HuH-7 (cell line): ENCODE measurements around the gene SLC25A19.

ENCODE experiments used
- DNase-seq: peaks from one replicate; pipeline ENCODE4 v3.0.0; 2011; ENCODE audit warnings: low spot score

Gene SLC25A19

GRCh38 chr17:75289115-75289831 lies at the start of gene SLC25A19:
TSS of gene SLC25A19 (minus strand) at chr17:75289433. CDS start at chr17:75286764, 2,669 bp downstream.
- peak; percentile 98 for DNase-seq

GRCh38 chr17:75338335-75338734 lies 49.1 kb upstream of the SLC25A19 start:
- DNase-seq = no peak

- DNase-seq = no peak
Observed at GRCh38 chr17:75335315-75335714, 46.1 kb upstream of the SLC25A19 start.

GRCh38 chr17:75334723-75335122 lies 45.5 kb upstream of the SLC25A19 start:
- DNase-seq = no peak

DNA sequence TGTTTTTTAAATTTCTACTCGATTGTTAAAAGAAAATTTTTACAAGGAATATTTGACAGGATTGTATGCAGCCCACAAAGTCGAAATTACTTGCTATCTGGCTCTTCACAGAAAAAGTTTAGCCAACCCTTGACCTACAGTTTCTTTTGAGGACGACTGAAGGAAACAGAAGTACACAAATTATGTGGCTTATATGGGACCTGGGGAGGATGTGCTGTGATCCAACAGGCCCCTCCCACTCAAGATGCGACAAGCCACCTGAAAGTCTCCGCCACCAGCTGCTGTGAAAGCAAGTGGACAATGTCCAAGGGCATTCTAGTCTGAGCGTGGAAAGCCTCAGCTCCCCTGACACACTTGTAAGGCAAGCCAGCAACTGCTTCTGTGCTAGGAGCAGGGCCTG lies 42.4 kb upstream of the SLC25A19 start:
- DNase-seq = no peak

DNA sequence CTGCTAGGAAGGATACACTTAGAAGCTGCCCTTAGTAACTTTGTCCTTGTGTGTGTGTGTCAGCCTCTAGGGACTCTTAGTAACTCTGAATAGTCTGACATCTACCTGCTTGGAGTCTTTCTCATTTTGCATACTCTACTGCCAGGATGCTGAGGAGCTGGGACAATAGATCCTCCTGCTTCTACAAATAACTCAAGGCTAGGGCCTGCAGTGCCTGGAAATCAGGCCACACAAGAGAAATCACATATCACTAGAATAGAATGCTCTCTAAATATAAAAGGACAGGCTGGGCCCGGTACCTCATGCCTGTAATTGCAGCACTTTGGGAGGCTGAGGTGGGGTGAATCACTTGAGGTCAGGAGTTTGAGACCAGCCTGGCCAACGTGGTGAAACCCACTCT lies 38.5 kb upstream of the SLC25A19 start:
- no peak for DNase-seq

GRCh38 chr17:75326226-75326848 lies 37.1 kb upstream of the SLC25A19 start:
- DNase-seq = no peak

- DNase-seq = no peak
Observed at GRCh38 chr17:75325827-75326225, 36.6 kb upstream of the SLC25A19 start.

DNA sequence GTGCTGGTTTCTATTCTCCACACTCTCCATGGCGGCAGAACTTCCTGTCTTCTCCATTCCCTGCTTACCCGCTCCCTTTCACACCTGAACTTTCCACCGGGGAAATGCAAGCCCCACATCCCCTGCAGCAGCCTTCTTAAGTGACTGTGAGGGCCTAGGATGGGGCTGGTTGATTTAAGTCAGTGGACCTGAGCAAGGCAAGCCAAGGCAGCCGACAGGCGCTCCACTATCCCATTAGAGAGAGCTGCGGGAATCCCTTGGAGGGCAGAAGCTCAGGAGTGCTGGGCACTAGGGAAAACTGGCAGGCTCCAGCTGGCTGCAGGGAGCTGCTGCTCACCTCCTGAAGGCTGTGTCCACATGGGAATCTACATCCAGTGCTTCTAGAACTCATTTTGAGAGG lies 36.1 kb upstream of the SLC25A19 start:
- no peak for DNase-seq

GRCh38 chr17:75321506-75321905 lies 32.3 kb upstream of the SLC25A19 start:
- no peak for DNase-seq

GRCh38 chr17:75319904-75320691 lies 30.9 kb upstream of the SLC25A19 start:
- DNase-seq = no peak

DNA sequence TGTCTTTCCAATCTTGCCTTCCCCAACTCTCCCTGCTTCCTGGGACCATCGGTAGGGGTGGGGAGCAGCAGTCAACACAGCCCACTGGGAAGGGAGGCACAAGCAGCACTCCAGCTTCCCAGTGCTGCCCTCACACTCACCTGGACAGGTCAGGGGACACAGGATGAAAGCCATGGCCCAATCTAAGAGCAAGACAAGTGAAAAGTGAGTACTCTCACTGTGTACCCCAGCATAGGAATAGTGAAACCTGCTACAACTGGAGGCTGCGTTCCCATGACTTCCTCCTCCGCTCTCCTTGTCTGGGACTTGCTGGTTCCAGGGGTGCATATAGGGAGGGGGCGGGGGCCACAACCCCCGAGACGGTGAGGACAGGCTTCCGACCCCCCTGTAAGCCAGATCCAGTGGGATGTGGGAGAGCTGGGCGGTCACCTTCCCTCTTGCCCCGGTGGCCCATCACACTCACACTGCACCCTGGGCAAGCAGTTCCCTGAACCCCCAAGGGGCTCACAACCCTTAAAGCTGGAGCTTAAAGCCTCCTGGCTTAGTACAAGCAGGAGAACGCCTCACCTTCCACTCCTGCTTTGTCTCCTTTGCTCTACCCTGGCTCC lies 29.5 kb upstream of the SLC25A19 start:
- DNase-seq = no peak

DNA sequence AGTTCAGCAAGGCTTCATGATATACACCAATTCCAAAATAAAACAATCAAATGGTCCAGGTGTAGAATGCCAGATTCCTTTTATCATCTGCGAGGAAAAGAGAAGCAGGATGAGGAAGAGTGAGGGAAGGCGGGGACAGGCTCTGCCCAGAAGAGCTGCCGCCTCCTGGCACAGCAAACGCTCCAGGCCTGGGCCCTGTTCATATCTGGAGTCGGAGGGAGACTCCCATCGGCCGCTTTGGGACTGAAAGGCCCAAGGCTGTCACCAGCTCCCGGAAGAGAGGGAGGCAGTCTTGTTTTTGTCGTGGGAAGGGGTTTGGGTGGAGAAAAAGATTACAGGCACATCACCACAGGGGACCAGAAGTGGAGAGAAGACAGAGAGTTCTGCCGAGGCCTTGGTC lies 29.0 kb upstream of the SLC25A19 start:
- no peak for DNase-seq

- DNase-seq = no peak
Observed at GRCh38 chr17:75317671-75318070, 28.4 kb upstream of the SLC25A19 start.

DNA sequence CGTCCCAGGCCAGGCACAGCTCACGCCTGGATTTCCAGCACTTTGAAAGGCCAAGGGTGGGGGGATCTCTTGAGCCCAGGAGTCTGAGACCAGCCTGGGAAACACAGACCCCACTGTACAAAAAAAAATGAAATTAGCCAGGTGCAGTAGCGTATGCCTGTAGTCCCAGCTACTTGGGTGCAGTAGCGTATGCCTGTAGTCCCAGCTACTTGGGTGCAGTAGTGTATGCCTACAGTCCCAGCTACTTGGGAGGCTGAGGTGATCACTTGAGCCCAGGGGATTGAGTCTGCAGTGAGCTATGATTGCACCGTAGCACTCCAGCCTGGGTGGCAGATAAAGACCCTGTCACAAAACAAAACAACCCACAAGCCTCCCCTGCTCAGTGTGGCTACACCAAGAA lies 27.0 kb upstream of the SLC25A19 start:
- no peak for DNase-seq

GRCh38 chr17:75315541-75316243 lies 26.5 kb upstream of the SLC25A19 start:
- no peak for DNase-seq

DNA sequence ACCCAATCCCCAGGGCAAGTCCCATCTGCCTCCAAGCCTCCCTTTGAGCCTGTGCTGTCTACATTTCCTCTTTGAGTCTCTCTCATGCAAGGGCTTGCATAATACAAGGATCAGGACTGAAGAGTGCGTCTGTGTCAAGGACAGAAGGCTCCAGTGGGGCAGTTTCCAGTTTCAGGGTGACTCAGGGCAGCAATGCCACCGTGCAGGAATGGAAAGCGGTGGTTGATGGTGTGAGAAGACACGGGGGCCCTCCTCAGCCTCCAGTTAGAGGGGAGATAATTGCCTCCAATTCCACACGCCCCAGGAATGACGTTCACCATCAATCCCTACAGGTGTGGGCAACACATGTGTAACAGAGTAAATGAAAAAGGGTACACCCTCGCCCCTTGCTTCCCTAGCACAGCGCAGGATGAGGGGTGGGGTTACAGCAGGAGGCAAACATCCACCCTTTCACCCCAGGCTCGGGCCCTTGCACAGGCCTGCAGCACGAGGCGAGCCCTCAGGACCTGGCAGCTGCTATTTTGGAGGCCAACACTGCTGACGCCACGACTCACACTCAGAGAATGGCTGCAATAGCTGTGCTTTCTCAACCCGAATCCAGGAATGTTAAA lies 24.8 kb upstream of the SLC25A19 start:
- DNase-seq = no peak

DNA sequence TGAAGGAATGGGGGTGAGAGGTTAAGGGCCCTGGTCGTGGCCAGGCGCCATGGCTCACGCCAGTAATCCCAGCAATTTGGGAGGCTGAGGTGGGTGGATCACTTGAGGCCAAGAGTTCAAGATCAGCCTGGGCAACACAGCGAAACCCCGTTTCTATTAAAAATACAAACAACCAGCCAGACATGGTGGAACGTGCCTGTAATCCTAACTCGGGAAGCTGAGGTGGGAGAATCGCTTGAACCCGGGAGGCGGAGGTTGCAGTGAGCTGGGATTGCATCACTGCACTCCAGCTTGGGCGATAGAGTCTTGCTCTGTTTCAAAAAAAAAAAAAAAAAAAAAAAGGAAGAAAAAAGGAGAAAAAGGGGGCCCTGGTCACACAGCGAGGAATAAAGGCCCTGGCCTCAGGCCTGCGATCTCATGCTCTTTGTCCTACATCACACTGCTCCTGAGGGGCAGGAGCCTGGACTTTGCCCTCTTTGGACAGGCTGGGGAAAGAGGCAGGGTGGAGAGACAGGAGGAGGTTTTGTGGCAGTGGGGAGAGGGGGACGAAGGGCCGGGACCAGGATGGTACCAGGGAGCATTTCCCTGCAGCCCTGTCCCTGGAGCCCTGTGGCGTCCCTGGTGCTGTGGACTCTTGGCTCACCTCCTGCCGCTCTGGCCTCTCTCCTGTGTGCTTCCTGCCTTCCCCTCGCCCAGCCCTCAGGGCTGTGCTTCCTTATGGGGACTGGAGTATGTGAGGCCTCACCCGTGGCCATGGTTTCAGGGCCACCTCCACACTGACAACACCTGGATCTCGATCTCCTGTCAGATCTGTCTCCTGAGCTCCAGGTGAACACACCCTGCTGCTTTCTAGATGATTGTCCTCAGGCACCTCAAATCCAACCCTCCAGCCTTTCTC lies 19.7 kb upstream of the SLC25A19 start:
- DNase-seq = peak; percentile 88

- DNase-seq = no peak
Observed at GRCh38 chr17:75307957-75308731, 18.9 kb upstream of the SLC25A19 start.
